Measurements from ENCODE around the gene LSR.
"Not testable (repeated sequence)": the region's sequence is repeated elsewhere in the genome, so short reads cannot be mapped to it uniquely, and the experiment has no call there.

Gene LSR

DNA sequence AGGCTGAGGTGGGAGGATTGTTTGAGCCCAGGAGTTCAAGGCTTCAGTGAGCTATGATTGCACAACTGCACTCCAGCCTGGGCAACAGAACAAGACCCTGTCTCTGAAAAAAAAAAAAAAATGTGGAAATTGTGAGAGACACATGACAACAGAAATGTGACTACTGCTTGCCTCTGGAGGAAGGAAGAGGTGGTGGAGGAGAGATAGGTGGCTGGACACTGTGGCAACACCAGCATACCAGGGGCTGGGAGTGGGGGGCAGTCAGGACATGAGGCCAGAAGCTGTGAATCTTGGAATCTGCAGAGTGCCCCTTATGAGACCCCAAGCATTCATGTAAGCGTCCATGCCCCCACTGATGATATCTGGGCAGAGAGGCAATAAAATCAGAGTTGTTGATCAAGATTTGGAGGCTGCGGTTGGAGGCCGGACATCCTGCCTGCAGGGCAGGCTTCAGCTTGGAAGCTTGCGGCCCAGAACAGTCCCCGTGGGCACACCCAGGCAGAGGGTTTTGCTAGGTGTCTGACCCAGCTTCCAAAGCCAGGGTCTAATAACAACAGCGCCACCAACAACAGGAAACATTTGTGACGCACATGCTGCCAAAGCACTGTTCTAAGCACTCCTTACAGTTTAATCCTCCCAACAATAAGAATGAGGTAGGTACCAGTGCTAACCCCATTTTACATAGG lies 37.1 kb upstream of the LSR start:
- H3K4me2 ChIP-seq (ENCODE audit: low read length), result no peak overlapping the region
- no peak overlapping the region for H3K9ac ChIP-seq (ENCODE audit: low read depth, low read length)
- no peak overlapping the region for H3K4me3 ChIP-seq (ENCODE audit: low read length)
- peaks cover 8% of the 10 kb centered on the region for H3K27me3 ChIP-seq (ENCODE audit: control insufficient read depth, insufficient read depth, low read length)
- no peaks in the 10 kb centered on the region for H3K9me3 ChIP-seq (replicated peaks; ENCODE audit: low read length)
- H3K36me3 ChIP-seq (ENCODE audit: insufficient read depth, low read length), result no peaks in the 10 kb centered on the region
- peaks cover 2% of the 10 kb centered on the region for H3K4me1 ChIP-seq (ENCODE audit: control insufficient read depth, insufficient read depth, low read length)

GRCh38 chr19:35212241-35212640 lies 36.6 kb upstream of the LSR start:
- H3K36me3 ChIP-seq (ENCODE audit: insufficient read depth, low read length), result no peaks in the 10 kb centered on the region
- H3K4me2 ChIP-seq (ENCODE audit: low read length), result no peak overlapping the region
- peaks cover 2% of the 10 kb centered on the region for H3K4me1 ChIP-seq (ENCODE audit: control insufficient read depth, insufficient read depth, low read length)
- peaks cover 8% of the 10 kb centered on the region for H3K27me3 ChIP-seq (ENCODE audit: control insufficient read depth, insufficient read depth, low read length)
- H3K9me3 ChIP-seq (replicated peaks; ENCODE audit: low read length), result no peaks in the 10 kb centered on the region
- no peak overlapping the region for H3K9ac ChIP-seq (ENCODE audit: low read depth, low read length)
- H3K4me3 ChIP-seq (ENCODE audit: low read length), result no peak overlapping the region

DNA sequence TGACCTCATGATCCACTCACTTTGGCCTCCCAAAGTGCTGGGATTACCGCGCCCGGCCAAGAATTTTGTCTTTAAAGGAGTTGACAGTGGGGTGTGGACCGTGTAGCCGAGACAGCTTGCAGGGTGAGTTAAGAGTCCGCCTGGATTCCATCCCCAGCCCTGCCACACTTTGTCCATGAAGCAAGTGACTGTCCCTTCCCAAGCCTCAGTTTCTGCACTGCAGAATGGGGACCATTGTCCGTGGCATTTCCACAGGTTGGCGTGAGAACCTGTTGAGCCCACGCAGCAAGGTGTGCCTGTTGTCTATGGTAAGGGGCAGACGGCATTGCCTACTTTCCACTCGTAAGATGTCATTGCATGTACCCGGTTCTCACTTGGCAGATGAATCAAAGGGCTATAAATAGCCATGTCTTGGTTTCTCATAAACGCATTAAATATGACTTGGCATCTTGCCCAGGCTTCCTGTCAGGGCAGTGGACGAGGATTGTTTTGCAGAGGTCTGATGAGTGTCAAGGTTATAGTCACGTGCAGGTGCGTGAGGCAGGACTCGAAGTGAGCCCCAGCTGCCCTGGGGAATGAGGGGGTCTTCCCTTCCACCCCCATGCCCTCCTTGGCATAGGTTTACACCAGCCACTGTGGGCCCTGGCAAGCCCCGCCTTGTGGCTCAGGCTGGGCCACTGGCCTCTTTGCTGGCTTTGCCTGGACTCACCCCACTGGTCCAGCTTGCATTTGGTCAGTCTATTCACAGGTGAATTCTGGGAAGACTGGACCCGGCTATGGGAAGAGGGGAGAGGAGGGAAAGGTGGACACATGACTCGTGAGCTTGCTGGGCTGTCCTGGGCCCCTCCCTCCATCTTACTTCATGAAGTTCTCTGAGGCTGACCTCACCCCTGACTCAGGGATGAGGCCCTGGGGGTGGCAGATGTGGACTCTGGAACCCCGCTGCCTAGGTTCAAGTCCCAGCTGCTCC lies 34.9 kb upstream of the LSR start:
- no peaks in the 10 kb centered on the region for H3K9me3 ChIP-seq (replicated peaks; ENCODE audit: low read length)
- peaks cover 2% of the 10 kb centered on the region for H3K4me1 ChIP-seq (ENCODE audit: control insufficient read depth, insufficient read depth, low read length)
- H3K4me3 ChIP-seq (ENCODE audit: low read length), result no peak overlapping the region
- peak overlapping the region; percentile 41 for H3K4me2 ChIP-seq (ENCODE audit: low read length)
- H3K27me3 ChIP-seq (ENCODE audit: control insufficient read depth, insufficient read depth, low read length), result peaks cover 5% of the 10 kb centered on the region
- H3K36me3 ChIP-seq (ENCODE audit: insufficient read depth, low read length), result no peaks in the 10 kb centered on the region
- no peak overlapping the region for H3K9ac ChIP-seq (ENCODE audit: low read depth, low read length)

DNA sequence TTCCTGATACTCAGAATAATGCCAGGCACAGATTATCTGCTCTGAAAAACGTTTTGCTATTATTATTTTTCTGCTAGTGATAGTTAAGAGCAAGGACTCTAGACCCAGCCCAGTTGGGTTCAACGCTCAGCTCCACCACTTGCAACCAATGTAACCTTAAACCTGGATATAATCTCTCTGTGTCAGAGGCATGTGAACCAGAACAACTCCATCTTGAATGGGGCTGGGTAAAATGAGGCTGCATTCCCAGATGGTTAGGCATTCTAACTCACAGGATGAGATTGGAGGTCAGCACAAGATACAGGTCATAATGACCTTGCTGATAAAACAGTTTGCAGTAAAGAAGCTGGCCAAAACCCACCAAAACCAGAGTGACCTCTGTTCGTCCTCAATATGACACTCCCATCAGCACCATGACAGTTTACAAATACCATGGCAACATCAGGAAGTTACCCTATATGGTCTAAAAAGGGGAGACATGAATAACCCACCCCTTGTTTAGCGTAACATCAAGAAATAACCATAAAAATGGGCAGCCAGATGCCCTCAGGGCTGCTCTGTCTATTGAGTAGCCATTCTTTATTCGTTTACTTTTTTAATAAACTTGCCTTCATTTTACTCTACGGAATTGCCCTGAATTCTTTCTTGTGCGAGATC lies 33.9 kb upstream of the LSR start:
- no peak overlapping the region for H3K4me2 ChIP-seq (ENCODE audit: low read length)
- peaks cover 2% of the 10 kb centered on the region for H3K4me1 ChIP-seq (ENCODE audit: control insufficient read depth, insufficient read depth, low read length)
- H3K36me3 ChIP-seq (ENCODE audit: insufficient read depth, low read length), result no peaks in the 10 kb centered on the region
- no peak overlapping the region for H3K9ac ChIP-seq (ENCODE audit: low read depth, low read length)
- H3K9me3 ChIP-seq (replicated peaks; ENCODE audit: low read length), result no peaks in the 10 kb centered on the region
- no peak overlapping the region for H3K4me3 ChIP-seq (ENCODE audit: low read length)
- H3K27me3 ChIP-seq (ENCODE audit: control insufficient read depth, insufficient read depth, low read length), result peaks cover 5% of the 10 kb centered on the region

DNA sequence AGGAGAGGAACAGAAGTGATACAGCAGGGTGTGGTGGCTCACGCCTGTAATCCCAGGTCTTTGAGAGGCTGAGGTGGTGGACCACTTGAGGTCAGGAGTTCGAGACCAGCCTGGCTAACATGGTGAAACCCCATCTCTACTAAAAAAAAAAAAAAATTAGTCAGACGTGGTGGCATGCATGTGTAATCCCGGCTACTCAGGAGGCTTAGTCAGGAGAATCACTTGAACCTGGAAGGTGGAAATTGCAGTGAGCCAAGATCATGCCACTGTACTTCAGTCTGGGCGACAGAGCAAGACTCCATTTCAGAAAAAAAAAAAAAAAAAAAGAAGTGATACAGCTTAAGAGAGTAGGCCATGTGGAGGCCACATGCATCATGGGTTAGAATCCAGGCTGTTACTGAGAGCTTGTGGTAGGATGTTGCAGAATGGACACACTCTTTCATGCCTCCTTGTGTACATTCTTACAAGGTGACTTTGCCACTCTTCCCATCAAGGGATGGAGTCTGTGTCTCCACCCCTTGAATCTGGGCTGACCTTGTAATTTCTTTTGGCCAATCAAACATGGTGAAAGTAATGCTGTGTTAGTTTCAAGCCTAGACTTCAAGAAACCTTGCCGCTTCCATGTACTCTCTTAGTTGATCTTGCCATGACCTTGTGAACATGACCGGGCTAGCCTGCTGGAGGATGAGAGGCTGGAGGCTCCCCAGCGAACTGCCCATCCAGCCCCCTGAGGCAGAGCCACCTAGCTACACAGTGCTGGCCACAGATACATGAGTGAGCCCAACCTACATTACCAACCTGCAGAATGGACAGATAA lies 32.6 kb upstream of the LSR start:
- H3K9ac ChIP-seq (ENCODE audit: low read depth, low read length), result no peak overlapping the region
- peaks cover 2% of the 10 kb centered on the region for H3K4me1 ChIP-seq (ENCODE audit: control insufficient read depth, insufficient read depth, low read length)
- peaks cover 5% of the 10 kb centered on the region for H3K27me3 ChIP-seq (ENCODE audit: control insufficient read depth, insufficient read depth, low read length)
- no peak overlapping the region for H3K4me3 ChIP-seq (ENCODE audit: low read length)
- H3K36me3 ChIP-seq (ENCODE audit: insufficient read depth, low read length), result no peaks in the 10 kb centered on the region
- no peak overlapping the region for H3K4me2 ChIP-seq (ENCODE audit: low read length)
- H3K9me3 ChIP-seq (replicated peaks; ENCODE audit: low read length), result no peaks in the 10 kb centered on the region

DNA sequence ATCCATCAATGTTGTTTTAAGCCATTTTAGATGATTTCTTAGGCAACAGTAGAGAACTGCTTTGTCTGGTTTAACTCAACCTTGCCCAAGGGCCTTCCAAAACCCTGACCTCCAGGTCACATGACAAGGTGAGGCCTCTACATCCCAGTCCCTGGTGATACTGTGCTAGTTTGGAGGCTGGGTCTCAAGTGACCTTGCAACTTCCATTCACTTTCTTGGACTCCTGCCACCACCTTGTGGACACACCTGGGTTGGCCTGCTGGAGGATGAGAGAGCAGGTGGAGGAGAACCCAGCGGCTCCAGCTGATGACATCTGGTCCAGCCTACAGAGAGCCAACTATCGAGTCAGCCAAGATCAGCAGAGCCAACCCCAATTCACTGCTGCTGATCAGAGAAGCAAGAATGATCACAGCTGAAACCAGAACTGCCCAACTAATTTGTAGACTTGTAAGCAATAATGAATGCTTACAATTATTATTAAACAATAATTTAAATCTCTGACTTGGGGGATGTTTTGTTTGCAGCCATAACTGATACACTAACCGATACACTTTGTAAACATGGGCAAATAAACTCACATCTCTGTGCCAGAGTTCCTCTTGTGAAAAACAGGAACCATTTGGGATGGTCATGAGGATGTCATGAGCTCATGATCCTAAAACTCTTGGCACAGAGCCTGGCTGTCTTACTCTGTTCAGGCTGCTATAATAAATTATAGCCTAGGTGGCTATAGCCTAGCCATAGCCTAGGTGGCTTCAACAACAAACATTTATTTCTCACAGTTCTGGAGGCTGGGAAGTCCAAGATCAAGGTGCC lies 31.8 kb upstream of the LSR start:
- Histone ChIP-seq H3K4me1 (ENCODE audit: control insufficient read depth, insufficient read depth, low read length) (peaks cover 2% of the 10 kb centered on the region), H3K4me3 (ENCODE audit: low read length) (no peak overlapping the region), H3K9me3 (replicated peaks; ENCODE audit: low read length) (no peaks in the 10 kb centered on the region), H3K27me3 (ENCODE audit: control insufficient read depth, insufficient read depth, low read length) (peaks cover 5% of the 10 kb centered on the region), H3K4me2 (ENCODE audit: low read length) (no peak overlapping the region), H3K9ac (ENCODE audit: low read depth, low read length) (no peak overlapping the region), H3K36me3 (ENCODE audit: insufficient read depth, low read length) (no peaks in the 10 kb centered on the region)

DNA sequence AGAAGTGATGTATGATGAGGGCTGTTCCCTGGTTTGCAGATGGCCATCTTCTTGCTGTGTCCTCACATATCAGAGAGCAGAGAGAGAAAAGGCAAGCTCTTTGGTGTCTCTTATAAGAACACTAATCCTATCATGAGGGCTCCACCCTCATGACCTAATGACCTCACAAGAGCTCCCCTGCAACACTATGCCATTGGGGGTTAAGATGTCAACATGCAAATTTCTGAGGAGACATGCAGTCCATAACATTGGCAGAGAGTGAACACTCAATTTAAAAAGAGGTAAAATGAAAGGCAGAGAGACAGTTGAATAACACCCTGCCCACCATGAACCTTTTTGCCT lies 31.2 kb upstream of the LSR start:
- no peaks in the 10 kb centered on the region for H3K9me3 ChIP-seq (replicated peaks; ENCODE audit: low read length)
- peaks cover 5% of the 10 kb centered on the region for H3K27me3 ChIP-seq (ENCODE audit: control insufficient read depth, insufficient read depth, low read length)
- no peak overlapping the region for H3K9ac ChIP-seq (ENCODE audit: low read depth, low read length)
- H3K4me2 ChIP-seq (ENCODE audit: low read length), result no peak overlapping the region
- peaks cover 2% of the 10 kb centered on the region for H3K4me1 ChIP-seq (ENCODE audit: control insufficient read depth, insufficient read depth, low read length)
- H3K4me3 ChIP-seq (ENCODE audit: low read length), result no peak overlapping the region
- no peaks in the 10 kb centered on the region for H3K36me3 ChIP-seq (ENCODE audit: insufficient read depth, low read length)

DNA sequence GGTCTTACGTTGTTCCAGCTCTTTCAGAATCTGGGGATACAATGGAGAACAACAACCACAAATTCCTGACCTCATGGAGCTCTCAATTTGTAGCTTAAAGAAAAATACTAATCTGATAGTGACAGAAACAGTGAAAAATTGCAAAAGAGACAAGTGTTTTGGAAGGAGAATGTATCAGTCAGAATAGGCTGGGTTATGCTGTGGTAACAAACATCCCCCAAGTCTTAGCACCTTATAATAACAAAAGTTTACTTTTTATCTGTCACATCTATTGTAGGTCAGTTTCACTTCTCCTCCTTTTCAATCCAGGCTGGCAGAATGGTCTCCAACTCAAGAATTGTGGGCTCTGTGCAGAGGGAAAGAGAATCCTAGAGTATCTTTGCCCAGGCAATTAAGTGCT lies 29.8 kb upstream of the LSR start:
- Histone ChIP-seq H3K4me3 (ENCODE audit: low read length) (no peak overlapping the region), H3K4me1 (ENCODE audit: control insufficient read depth, insufficient read depth, low read length) (no peaks in the 10 kb centered on the region), H3K27me3 (ENCODE audit: control insufficient read depth, insufficient read depth, low read length) (peaks cover 12% of the 10 kb centered on the region), H3K9me3 (replicated peaks; ENCODE audit: low read length) (no peaks in the 10 kb centered on the region), H3K36me3 (ENCODE audit: insufficient read depth, low read length) (no peaks in the 10 kb centered on the region), H3K9ac (ENCODE audit: low read depth, low read length) (no peak overlapping the region), H3K4me2 (ENCODE audit: low read length) (no peak overlapping the region)

GRCh38 chr19:35220315-35220921 lies 28.4 kb upstream of the LSR start:
- Histone ChIP-seq H3K27me3 (ENCODE audit: control insufficient read depth, insufficient read depth, low read length) (peaks cover 16% of the 10 kb centered on the region), H3K9me3 (replicated peaks; ENCODE audit: low read length) (no peaks in the 10 kb centered on the region), H3K4me1 (ENCODE audit: control insufficient read depth, insufficient read depth, low read length) (no peaks in the 10 kb centered on the region), H3K4me2 (ENCODE audit: low read length) (no peak overlapping the region), H3K36me3 (ENCODE audit: insufficient read depth, low read length) (no peaks in the 10 kb centered on the region), H3K9ac (ENCODE audit: low read depth, low read length) (no peak overlapping the region), H3K4me3 (ENCODE audit: low read length) (no peak overlapping the region)

- not testable (repeated sequence) for H3K4me2 ChIP-seq (ENCODE audit: low read length); H3K4me1 ChIP-seq (ENCODE audit: control insufficient read depth, insufficient read depth, low read length); H3K4me3 ChIP-seq (ENCODE audit: low read length); H3K9ac ChIP-seq (ENCODE audit: low read depth, low read length); H3K9me3 ChIP-seq (replicated peaks; ENCODE audit: low read length); H3K36me3 ChIP-seq (ENCODE audit: insufficient read depth, low read length)
- H3K27me3 ChIP-seq (ENCODE audit: control insufficient read depth, insufficient read depth, low read length), result peaks cover 22% of the 10 kb centered on the region
These were observed 27.7 kb upstream of the LSR start for GRCh38 chr19:35220973-35221590.

All from skeletal muscle satellite cell (primary cell).